HUES64 (cell line): Measurements from ENCODE around the gene SCN1B.
"Not testable (repeated sequence)": the region's sequence is repeated elsewhere in the genome, so short reads cannot be mapped to it uniquely, and the experiment has no call there.

Experiments used
- H3K27ac ChIP-seq: 2 replicates; pipeline ENCODE4 v1.7.0; 2013; ENCODE audit warnings: low read depth, low read length, inconsistent platforms
- H3K27me3 ChIP-seq: 2 replicates; pipeline ENCODE4 v1.6.1; 2013; ENCODE audit warnings: mild to moderate bottlenecking, low read length; ENCODE audit not compliant: insufficient read depth
- H3K36me3 ChIP-seq: 2 replicates; pipeline ENCODE4 v1.6.1; 2013; ENCODE audit warnings: mild to moderate bottlenecking, low read length; ENCODE audit not compliant: insufficient read depth
- H3K4me1 ChIP-seq: 2 replicates; pipeline ENCODE4 v1.6.1; 2013; ENCODE audit warnings: mild to moderate bottlenecking, low read length, moderate library complexity; ENCODE audit not compliant: insufficient read depth
- H3K4me3 ChIP-seq: 2 replicates; pipeline ENCODE4 v1.5.1; 2013; ENCODE audit warnings: mild to moderate bottlenecking, low read length, moderate library complexity
- H3K9ac ChIP-seq: 2 replicates; pipeline ENCODE4 v1.6.1; 2013; ENCODE audit warnings: mild to moderate bottlenecking, low read depth, low read length
- H3K9me3 ChIP-seq: 2 replicates; pipeline ENCODE4 v1.6.1; 2013; ENCODE audit warnings: low read depth, low read length; ENCODE audit not compliant: insufficient read depth
- WGBS: fragments of 150-250, 120-280 bp; methylation state at CpG from one replicate; pipeline ENCODE4 v1.1.7; 2013; ENCODE audit warnings: missing lambda C conversion rate; 5-methylcytosine and 5-hydroxymethylcytosine counted together

The SCN1B gene

DNA sequence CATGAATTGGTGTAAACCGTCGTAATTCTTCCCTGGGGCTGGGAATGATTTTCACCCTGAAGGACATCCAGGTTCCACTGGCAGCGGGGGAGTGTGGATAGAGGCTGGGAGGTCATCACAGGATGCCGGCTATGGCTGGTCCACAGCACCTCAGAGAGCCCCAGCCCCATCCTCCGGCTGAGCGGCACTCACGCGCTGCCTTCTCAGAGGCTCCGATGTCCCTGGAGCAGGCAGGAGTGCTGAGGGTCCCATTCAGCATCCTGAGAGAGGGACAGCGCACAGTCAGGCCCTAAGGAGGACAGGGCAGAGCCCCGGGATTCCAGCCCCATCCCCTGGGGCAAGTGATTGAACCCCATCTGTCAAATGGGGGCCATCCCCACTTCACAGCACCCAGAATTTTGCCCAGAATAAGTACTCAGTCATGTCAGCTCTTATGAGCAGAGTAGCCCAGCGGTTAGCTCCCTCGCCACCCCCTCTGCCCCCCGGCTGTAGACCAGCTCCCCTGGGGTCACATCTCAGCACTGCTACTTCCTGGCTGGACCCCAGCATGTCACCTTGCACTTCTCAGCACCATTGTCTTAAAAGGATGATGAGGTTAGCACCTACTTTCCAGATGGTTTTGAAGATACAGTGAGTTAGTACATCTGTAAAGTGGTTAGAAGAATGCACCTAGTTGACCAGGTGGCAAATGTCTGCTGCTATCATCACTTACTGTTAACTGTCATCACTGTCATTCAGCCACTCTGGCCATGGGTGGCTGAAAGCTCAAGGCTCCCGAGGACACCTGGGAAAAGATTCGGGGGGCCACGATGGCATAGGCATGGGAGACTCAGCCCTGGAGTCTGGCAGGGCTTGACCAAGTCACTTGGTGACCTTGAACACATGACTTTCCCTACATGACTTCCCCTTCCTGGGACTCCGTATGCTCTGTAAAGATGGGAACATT is 18.3 kb upstream of the SCN1B start:
- H3K9ac ChIP-seq, result no peak overlapping the region
- no peak overlapping the region for H3K4me3 ChIP-seq
- WGBS, result 92% methylated on average over 18 of the region's 18 CpGs
- no peaks in the 10 kb centered on the region for H3K9me3 ChIP-seq
- no peaks in the 10 kb centered on the region for H3K4me1 ChIP-seq
- peaks cover 91% of the 10 kb centered on the region for H3K36me3 ChIP-seq
- H3K27ac ChIP-seq, result no peak overlapping the region
- H3K27me3 ChIP-seq, result no peaks in the 10 kb centered on the region

DNA sequence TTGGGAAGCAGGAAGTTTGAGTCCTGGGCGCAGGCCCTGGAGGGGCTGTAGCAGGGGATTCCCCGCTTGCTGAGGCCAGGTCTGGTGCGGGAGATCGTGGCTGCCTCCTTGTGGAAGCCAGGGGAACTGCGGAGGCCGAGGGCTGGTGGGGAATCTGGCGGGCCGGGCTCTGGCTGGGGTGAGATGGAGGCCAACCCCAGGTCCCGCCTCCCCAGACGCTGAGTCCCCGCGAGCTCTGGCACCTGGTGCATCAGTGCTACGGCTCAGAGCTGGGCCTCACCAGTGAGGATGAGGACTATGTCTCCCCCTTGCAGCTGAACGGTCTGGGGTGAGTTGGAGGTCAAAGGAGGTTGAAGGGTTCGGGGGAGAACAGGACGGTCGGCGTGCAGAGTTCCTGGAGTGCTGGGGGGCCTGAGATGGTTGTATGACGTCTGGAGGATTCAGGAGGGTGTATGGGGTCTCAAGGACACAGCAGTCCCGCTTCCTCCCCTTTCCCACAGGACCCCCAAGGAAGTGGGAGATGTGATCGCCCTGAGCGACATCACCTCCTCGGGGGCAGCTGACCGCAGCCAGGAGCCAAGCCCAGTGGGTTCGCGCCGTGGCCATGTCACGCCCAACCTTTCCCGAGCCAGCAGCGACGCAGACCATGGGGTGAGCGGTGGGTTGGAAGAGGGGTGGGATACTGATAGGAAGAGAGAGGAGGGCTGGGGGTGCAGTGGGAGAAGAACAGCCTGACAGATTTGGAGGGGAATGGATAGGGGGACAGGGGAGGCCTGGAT is 17.0 kb upstream of the SCN1B start:
- H3K36me3 ChIP-seq, result peaks cover 94% of the 10 kb centered on the region
- WGBS, result 82% methylated on average over 32 of the region's 32 CpGs
- H3K9me3 ChIP-seq, result no peaks in the 10 kb centered on the region
- no peak overlapping the region for H3K4me3 ChIP-seq
- H3K4me1 ChIP-seq, result no peaks in the 10 kb centered on the region
- no peak overlapping the region for H3K9ac ChIP-seq
- no peak overlapping the region for H3K27ac ChIP-seq
- no peaks in the 10 kb centered on the region for H3K27me3 ChIP-seq

DNA sequence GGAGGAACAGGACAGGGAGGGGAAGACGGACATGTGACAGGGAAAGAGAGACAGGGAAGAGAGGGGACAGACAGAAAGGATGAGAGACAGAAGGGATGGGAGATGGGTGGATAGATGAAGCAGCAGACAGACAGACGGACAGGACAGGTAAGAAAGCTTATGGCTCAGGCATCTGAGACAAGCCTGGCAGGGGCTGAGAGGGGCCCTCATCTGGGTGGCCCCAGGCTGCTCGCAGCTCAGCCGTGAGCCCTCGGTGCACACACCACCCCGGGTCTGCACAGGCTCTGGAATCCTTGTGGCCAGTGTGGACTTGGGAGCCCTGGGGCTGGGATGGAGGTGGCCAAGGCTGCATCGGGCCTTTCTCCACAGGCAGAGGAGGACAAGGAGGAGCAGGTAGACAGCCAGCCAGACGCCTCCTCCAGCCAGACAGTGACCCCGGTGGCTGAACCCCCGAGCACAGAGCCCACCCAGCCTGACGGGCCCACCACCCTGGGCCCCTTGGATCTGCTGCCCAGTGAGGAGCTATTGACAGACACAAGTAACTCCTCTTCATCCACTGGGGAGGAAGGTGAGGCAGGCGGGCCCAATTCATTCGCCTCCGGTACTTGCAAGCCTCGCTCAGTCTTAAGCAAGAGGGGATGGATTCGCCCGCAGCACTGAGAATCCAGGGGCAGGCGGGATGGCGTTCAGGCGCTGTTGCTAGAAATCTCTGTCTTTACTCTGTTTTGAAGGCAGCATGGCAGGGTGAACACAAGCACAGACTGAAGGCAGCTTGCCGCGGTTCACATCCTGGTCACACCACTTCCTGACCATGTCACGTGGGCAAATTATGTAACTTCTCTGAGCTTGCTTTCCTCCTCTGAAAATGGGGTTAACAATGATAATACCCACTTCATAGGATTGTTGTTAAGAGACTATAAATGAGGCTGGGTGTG is 16.2 kb upstream of the SCN1B start:
- 96% methylated on average over 23 of the region's 23 CpGs for WGBS

DNA sequence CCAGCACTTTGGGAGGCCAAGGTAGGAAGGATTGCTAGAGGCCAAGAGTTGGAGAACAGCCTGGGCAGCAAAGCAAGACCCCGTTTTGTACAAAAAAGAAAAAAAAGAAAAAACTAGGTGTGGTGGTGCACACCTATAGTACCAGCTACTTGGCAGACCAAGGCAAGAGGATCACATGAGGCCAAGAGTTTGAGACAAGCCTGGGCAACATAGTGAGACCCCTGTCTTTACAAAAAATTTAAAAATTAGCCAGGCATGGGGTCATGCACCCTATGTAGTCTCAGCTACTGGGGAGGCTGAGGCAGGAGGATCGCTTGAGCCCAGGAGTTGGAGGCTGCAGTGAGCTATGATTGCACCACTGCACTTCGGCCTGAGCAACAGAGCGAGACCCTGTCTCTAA is 15.5 kb upstream of the SCN1B start:
- H3K27me3 ChIP-seq, H3K9me3 ChIP-seq, H3K4me1 ChIP-seq, H3K4me3 ChIP-seq, H3K9ac ChIP-seq, H3K27ac ChIP-seq: not testable (repeated sequence)
- peaks cover 95% of the 10 kb centered on the region for H3K36me3 ChIP-seq
- 94% methylated on average over 4 of the region's 4 CpGs for WGBS

More for the DNA sequence above, 16.2 kb upstream of the SCN1B start:
- no peaks in the 10 kb centered on the region for H3K27me3 ChIP-seq
- H3K27ac ChIP-seq, result no peak overlapping the region
- H3K4me3 ChIP-seq, result no peak overlapping the region
- H3K9ac ChIP-seq, result no peak overlapping the region
- peaks cover 95% of the 10 kb centered on the region for H3K36me3 ChIP-seq
- no peaks in the 10 kb centered on the region for H3K4me1 ChIP-seq
- no peaks in the 10 kb centered on the region for H3K9me3 ChIP-seq

DNA sequence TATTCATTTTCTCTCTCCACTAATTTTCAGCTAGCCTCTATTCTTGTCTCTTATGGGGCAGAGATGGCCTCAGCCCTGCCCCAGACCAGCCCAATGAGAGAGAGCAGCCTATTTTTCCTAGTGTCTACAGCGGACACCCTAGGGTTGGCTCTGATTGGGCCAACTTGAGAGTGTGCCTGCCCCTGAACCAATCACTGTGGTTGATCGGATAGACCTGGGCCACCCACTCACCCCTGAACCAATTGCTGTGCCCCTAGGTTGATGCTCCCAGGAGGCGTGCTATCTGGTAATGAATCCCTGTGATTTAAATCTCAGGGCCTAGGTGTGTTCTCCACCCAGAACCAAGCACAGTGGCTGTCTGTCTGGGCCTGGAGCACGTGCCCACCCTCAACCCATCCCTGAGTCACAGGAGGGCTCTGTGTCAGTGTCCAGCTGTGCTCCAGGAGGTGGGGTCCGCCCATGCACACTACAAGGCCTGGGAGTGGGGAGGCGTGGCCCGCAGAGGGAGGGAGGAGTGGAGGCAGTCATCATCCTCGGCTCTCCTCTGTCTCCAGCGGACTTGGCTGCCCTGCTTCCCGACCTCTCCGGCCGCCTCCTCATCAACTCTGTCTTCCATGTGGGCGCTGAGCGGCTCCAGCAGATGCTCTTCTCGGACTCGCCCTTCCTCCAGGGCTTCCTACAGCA is 14.9 kb upstream of the SCN1B start:
- WGBS, result 91% methylated on average over 16 of the region's 16 CpGs
- no peak overlapping the region for H3K9ac ChIP-seq
- no peak overlapping the region for H3K4me3 ChIP-seq
- no peaks in the 10 kb centered on the region for H3K27me3 ChIP-seq
- no peaks in the 10 kb centered on the region for H3K4me1 ChIP-seq
- no peak overlapping the region for H3K27ac ChIP-seq
- H3K36me3 ChIP-seq, result peaks cover 95% of the 10 kb centered on the region
- no peaks in the 10 kb centered on the region for H3K9me3 ChIP-seq

DNA sequence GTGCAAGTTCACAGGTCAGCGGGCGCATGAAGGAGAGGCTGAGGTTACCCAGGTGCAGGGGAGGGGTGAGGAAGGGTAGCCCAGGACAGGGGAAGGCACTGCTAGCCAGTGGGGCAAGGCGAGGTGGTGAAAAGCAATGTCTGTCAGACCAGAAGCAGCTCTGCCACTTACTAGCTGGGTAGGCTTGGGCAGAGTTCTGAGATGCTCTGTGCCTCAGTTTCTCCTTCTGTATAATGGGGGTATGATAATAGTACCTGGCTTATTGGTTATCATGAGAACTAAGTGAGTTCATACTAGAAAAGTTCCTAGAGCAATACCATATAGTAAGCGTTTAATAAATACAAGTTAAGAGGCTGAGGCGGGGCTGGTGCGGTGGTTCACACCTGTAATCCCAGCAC is 14.3 kb upstream of the SCN1B start:
- no peaks in the 10 kb centered on the region for H3K9me3 ChIP-seq
- H3K4me1 ChIP-seq, result no peaks in the 10 kb centered on the region
- peaks cover 95% of the 10 kb centered on the region for H3K36me3 ChIP-seq
- H3K27me3 ChIP-seq, result no peaks in the 10 kb centered on the region
- WGBS, result 96% methylated on average over 6 of the region's 6 CpGs
- H3K27ac ChIP-seq, result no peak overlapping the region
- H3K4me3 ChIP-seq, result no peak overlapping the region
- no peak overlapping the region for H3K9ac ChIP-seq

DNA sequence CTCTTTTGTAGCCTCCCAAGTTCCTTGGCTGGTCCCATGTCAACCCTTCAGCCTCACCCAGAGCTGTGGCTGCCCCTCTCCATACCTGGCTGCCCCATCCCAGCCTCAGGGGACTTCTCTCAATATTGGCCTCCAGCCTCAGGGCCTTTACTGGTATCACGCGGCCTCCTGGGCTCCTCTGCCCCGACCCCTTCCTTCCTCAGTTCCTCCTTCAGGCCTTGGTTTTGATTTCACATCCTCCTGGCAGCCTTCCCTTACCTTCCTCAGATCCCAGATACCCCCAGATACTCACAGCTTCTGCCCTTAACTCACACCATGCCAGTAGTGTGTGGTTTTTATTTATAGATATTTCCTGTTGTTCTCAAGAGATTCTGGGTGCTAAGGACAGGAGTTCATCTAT is 12.8 kb upstream of the SCN1B start:
- peaks cover 95% of the 10 kb centered on the region for H3K36me3 ChIP-seq
- H3K27me3 ChIP-seq, result no peaks in the 10 kb centered on the region
- H3K27ac ChIP-seq, result no peak overlapping the region
- no peaks in the 10 kb centered on the region for H3K4me1 ChIP-seq
- no peak overlapping the region for H3K9ac ChIP-seq
- WGBS, result 95% methylated on average over 3 of the region's 3 CpGs
- H3K4me3 ChIP-seq, result no peak overlapping the region
- H3K9me3 ChIP-seq, result no peaks in the 10 kb centered on the region

DNA sequence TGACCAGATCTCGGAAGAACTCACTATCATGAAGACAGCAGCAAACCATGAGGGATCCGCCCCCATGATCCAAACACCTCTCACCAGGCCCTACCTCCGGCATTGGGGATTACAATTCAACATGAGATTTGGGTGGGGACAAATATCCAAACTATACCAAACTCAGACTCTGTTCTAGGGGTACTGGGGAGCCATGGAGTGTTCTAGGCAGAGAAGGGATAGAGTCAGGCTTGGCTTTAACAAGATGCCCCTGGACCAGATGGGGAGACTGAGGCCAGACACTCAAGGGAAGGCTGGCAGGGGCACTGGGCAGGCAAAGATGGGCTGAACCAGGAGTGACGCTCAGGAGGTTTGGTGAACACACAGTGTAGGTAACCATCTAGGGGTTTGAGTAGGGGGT is 11.9 kb upstream of the SCN1B start:
- WGBS, result 94% methylated on average over 3 of the region's 4 CpGs

DNA sequence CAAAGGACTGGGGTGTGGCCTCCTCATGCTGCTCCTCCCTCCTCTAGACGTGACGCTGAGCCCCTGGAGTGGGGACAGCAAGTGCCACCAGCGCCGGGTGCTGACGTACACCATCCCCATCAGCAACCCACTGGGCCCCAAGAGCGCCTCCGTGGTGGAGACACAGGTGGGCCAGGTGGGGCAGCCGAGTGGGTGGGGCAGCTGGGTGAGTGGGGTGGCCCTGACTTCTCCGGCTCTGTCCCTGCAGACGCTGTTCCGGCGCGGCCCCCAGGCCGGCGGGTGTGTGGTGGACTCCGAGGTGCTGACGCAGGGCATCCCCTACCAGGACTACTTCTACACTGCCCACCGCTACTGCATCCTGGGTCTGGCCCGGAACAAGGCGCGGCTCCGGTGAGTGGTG is 11.1 kb upstream of the SCN1B start:
- Histone ChIP-seq H3K27ac (no peak overlapping the region), H3K9ac (no peak overlapping the region), H3K4me3 (no peak overlapping the region), H3K36me3 (peaks cover 99% of the 10 kb centered on the region), H3K9me3 (no peaks in the 10 kb centered on the region), H3K4me1 (no peaks in the 10 kb centered on the region), H3K27me3 (no peaks in the 10 kb centered on the region)
- whole genome bisulfite sequencing, result 96% methylated on average over 22 of the region's 22 CpGs

More for the DNA sequence above, 11.9 kb upstream of the SCN1B start:
- Histone ChIP-seq H3K9ac (no peak overlapping the region), H3K36me3 (peaks cover 99% of the 10 kb centered on the region), H3K9me3 (no peaks in the 10 kb centered on the region), H3K27me3 (no peaks in the 10 kb centered on the region), H3K4me1 (no peaks in the 10 kb centered on the region), H3K27ac (no peak overlapping the region), H3K4me3 (no peak overlapping the region)

DNA sequence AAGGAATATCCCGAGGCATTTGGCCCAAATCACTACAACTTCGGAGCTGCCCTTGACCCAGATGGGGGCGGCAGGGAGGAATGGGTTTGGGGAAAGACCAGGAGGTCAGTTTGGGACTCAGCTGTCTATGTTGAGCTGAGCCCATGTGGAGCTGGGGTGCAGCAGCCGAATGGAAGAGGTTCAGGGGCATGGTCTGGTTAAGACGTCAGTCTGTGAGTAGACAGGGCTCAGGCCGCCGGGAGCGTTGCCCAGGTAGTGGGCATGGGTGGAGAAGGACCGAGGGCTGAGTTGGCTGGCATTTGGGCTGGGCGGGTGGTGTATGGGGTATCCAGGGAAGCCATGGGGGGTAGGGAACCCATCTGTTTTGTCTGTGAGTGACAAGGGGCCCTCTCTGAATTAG is 9.3 kb upstream of the SCN1B start:
- Histone ChIP-seq H3K9ac (no peak overlapping the region), H3K4me1 (no peaks in the 10 kb centered on the region), H3K36me3 (peaks cover 99% of the 10 kb centered on the region), H3K9me3 (no peaks in the 10 kb centered on the region), H3K27me3 (no peaks in the 10 kb centered on the region), H3K27ac (no peak overlapping the region), H3K4me3 (no peak overlapping the region)
- 95% methylated on average over 10 of the region's 10 CpGs for WGBS
